Ectodermal cell (in vitro differentiated cells): Measurements from ENCODE around the gene SMO.

Experiments used
- H3K27ac ChIP-seq: 2 replicates; pipeline ENCODE4 v1.7.0; 2013; ENCODE audit warnings: mild to moderate bottlenecking, low read depth, low read length; ENCODE audit not compliant: insufficient read depth, poor library complexity, severe bottlenecking
- H3K27me3 ChIP-seq: 2 replicates; pipeline ENCODE4 v1.7.0; 2013; ENCODE audit warnings: mild to moderate bottlenecking, low read length; ENCODE audit not compliant: insufficient read depth, control insufficient read depth, poor library complexity, severe bottlenecking
- H3K36me3 ChIP-seq: one replicate; pipeline ENCODE4 v1.7.0; 2013; ENCODE audit warnings: low read length; ENCODE audit not compliant: control insufficient read depth, insufficient read depth
- H3K4me1 ChIP-seq: one replicate; pipeline ENCODE4 v1.7.0; 2013; ENCODE audit warnings: low read length; ENCODE audit not compliant: control insufficient read depth, insufficient read depth
- H3K4me3 ChIP-seq: 2 replicates; pipeline ENCODE4 v1.7.0; 2013; ENCODE audit warnings: low read depth, low read length, control low read depth; ENCODE audit not compliant: insufficient read depth
- H3K9me3 ChIP-seq: 2 replicates; pipeline ENCODE4 v1.7.0; 2013; ENCODE audit warnings: mild to moderate bottlenecking, low read length, moderate library complexity; ENCODE audit not compliant: control insufficient read depth
- WGBS, 2 experiments: methylation state at CpG; one replicate each; pipeline ENCODE4 v1.1.7; 2013; ENCODE audit warnings: missing lambda C conversion rate in 2 of 2; 5-methylcytosine and 5-hydroxymethylcytosine counted together

SMO gene

DNA sequence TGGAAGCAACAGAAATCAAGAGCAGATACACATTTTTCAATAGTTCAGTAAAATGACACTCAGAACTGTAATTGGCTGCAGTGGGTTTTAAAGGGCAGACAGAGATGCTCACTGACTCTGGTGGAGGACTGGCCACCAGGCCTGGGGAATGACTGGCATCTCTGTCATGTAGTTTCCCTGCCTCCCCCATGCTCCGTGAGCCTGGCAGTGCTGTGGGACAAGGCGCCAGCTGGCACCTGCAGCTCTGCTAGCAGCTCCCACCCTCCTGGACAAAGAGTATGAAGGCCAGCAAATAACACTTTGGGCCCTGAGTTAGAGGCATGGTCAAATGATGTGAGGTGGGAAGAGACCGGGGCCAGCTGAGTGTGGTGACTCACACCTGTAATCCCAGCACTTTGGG is 28.9 kb upstream of the SMO start:
- Histone ChIP-seq H3K4me1 (peaks cover 7% of the 10 kb centered on the region), H3K36me3 (no peaks in the 10 kb centered on the region), H3K27ac (no peak overlapping the region), H3K4me3 (no peak overlapping the region), H3K27me3 (no peaks in the 10 kb centered on the region), H3K9me3 (no peaks in the 10 kb centered on the region)
- WGBS, 2 experiments = 95 to 97% methylated on average over 3 of the region's 3 CpGs

GRCh38 chr7:129160161-129160905 is 28.1 kb upstream of the SMO start:
- H3K4me1 ChIP-seq = peaks cover 7% of the 10 kb centered on the region
- WGBS, 2 experiments = 78 to 81% methylated on average over 3 of the region's 3 CpGs
- H3K27ac ChIP-seq = no peak overlapping the region
- no peaks in the 10 kb centered on the region for H3K36me3 ChIP-seq
- no peaks in the 10 kb centered on the region for H3K27me3 ChIP-seq
- H3K4me3 ChIP-seq = no peak overlapping the region
- H3K9me3 ChIP-seq = no peaks in the 10 kb centered on the region

DNA sequence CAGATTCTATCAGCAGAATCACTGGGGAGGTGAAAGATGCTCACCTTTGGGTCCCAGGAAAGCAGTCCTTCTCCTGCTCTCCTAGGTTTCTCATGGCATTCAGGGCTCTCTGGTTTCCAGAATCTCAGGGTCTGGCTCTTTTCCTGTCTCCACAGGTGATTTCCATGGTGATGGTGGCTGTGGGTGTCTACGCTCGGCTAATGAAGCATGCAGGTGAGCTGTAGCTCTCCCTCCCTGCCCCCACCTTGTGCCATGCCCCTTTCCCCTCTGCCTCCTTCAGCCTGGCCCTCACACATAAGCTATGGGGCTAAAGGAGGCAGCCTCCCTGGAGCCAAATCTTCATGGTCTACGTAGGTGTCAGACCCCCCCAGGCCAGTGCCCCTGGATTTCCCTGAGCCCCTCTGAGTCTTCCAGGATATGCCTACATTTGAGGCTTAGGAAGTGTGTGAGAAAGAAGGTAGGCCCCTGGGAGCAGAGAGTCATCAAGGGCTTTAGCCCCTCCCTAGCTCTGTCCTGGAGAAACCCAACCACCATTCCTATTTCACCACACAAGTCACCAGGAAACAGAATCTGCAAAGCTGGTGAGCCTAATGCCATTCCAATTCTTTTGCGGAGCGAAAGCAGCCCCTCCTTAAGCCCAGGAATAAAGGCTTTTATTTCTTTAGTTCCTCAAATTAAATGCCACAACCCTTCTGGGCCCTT is 26.8 kb upstream of the SMO start:
- H3K27ac ChIP-seq = no peak overlapping the region
- H3K9me3 ChIP-seq = no peaks in the 10 kb centered on the region
- WGBS, 2 experiments = 93 to 95% methylated on average over 5 of the region's 5 CpGs

DNA sequence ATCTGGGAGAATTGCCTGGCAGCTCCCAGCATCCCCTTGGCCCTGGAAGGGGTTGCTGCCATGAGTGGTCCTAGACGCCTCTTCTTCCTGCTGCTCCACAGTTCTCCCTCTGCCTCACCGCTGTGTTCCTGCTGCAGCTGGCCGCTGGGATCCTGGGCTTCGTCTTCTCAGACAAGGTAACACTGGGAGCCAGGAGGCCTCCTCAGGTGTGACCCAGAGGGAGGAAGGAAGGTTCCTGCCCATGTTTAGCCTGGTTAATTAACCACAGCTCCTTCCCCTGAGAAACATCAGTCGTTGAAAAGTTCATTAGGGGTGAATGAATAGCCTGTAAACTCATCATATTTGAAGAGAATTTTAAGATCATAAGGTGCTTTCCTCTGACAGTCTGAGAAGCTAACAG is 25.7 kb upstream of the SMO start:
- H3K27me3 ChIP-seq = no peaks in the 10 kb centered on the region
- 96 to 99% methylated on average over 5 of the region's 5 CpGs for WGBS, 2 experiments
- H3K36me3 ChIP-seq = no peaks in the 10 kb centered on the region
- peaks cover 7% of the 10 kb centered on the region for H3K4me1 ChIP-seq
- no peaks in the 10 kb centered on the region for H3K9me3 ChIP-seq
- no peak overlapping the region for H3K4me3 ChIP-seq
- no peak overlapping the region for H3K27ac ChIP-seq

More for the DNA sequence above, 26.8 kb upstream of the SMO start:
- Histone ChIP-seq H3K4me1 (peaks cover 7% of the 10 kb centered on the region), H3K27me3 (no peaks in the 10 kb centered on the region), H3K4me3 (no peak overlapping the region), H3K36me3 (no peaks in the 10 kb centered on the region)

- Histone ChIP-seq H3K4me3 (no peak overlapping the region), H3K9me3 (no peaks in the 10 kb centered on the region), H3K27me3 (peaks cover 3% of the 10 kb centered on the region), H3K36me3 (no peaks in the 10 kb centered on the region), H3K27ac (no peak overlapping the region), H3K4me1 (peaks cover 14% of the 10 kb centered on the region)
- WGBS, 2 experiments = 79 to 81% methylated on average over 11 of the region's 11 CpGs
Observed at GRCh38 chr7:129163875-129164544, 24.4 kb upstream of the SMO start.

- peaks cover 13% of the 10 kb centered on the region for H3K27me3 ChIP-seq
- no peak overlapping the region for H3K4me3 ChIP-seq
- H3K36me3 ChIP-seq = no peaks in the 10 kb centered on the region
- H3K4me1 ChIP-seq = peaks cover 18% of the 10 kb centered on the region
- H3K9me3 ChIP-seq = no peaks in the 10 kb centered on the region
- H3K27ac ChIP-seq = no peak overlapping the region
- WGBS, 2 experiments = 92 to 93% methylated on average over 4 of the region's 4 CpGs
Observed at GRCh38 chr7:129166745-129167144, 21.7 kb upstream of the SMO start.

GRCh38 chr7:129167817-129168216 is 20.6 kb upstream of the SMO start:
- Histone ChIP-seq H3K27me3 (peaks cover 13% of the 10 kb centered on the region), H3K9me3 (no peaks in the 10 kb centered on the region)

GRCh38 chr7:129168231-129169021 is 20.0 kb upstream of the SMO start:
- peaks cover 13% of the 10 kb centered on the region for H3K27me3 ChIP-seq
- peaks cover 18% of the 10 kb centered on the region for H3K4me1 ChIP-seq
- no peak overlapping the region for H3K27ac ChIP-seq
- H3K9me3 ChIP-seq = no peaks in the 10 kb centered on the region
- H3K36me3 ChIP-seq = no peaks in the 10 kb centered on the region
- peak overlapping the region; percentile 50 for H3K4me3 ChIP-seq
- WGBS, 2 experiments = 31 to 32% methylated on average over 20 of the region's 20 CpGs

More at GRCh38 chr7:129167817-129168216, 20.6 kb upstream of the SMO start:
- 85 to 87% methylated on average over 4 of the region's 4 CpGs for WGBS, 2 experiments
- Histone ChIP-seq H3K4me3 (no peak overlapping the region), H3K4me1 (peaks cover 18% of the 10 kb centered on the region), H3K36me3 (no peaks in the 10 kb centered on the region), H3K27ac (no peak overlapping the region)

DNA sequence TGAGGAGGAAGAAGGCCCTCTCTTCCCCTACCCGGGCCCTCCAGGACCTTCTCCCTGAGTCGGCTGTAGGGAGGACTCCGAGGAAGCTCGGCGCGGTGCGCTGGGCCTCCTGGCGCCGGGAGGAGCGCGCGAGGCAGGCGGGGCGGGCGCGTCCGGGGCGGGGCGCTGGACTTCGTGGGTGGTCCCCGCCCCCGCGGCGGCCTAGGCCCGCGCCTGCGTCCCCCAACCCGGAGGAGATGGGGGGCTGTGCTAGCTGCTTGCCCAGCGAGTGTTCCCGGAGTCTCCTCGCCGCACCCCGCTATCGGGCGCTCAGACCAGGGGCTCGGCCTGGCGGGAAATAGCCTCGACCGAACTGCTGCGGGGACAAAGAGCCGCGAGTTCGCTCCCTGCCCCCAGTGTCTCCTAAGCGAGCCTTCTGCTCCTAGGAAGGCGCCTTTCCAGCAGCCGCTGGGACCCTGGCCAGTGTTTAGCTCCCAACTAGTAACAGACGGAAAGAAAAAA is 19.2 kb upstream of the SMO start:
- 1% methylated on average over 46 to 47 of the region's 47 CpGs for WGBS, 2 experiments
- Histone ChIP-seq H3K36me3 (no peaks in the 10 kb centered on the region), H3K4me3 (peak overlapping the region; percentile 50), H3K9me3 (no peaks in the 10 kb centered on the region), H3K4me1 (peaks cover 18% of the 10 kb centered on the region), H3K27me3 (peaks cover 13% of the 10 kb centered on the region), H3K27ac (peak overlapping the region; percentile 66)
